Measurements from ENCODE around the gene LIMCH1.

DNA sequence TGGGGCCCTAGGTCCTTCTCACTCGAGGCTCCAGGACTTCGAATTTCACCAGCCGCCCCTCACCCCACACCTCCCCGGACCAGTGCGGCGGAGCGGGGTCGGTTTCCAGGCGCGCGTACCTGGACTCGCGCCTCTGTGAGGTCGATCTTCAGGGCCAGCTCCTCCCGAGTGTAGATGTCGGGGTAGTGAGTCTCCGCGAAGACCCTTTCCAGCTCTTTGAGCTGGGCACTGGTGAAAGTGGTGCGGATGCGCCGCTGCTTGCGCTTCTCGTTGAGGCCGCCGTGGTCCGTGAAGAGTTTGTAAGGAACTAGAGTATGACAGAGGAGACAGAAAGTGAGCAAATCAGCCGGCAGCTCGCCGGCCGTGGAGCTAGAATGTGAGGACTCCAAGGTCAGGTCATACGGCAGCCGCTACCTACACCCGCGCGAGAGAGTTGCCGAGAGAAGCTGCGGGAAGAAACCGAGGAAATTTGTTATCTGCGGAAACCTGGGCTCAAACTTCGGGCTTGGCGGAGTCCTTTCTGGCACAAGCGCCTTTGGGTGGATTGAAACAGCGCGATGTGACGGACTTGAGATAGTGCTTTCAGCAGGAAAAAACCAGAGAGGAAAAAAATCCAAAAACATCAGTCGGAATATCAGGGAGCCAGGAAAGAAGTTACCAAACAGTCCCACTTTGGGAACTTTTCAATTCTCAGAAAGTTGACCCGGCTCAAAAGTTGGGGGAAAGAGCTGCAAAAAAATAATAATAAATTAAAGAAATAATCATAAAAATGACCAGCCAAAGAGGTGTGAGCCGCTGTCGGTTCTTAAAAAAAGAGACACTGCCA, 209.5 kb downstream of the LIMCH1 start:
- TF ChIP-seq EP300 (IDR thresholded peaks at IDR 0.05; ENCODE audit: borderline replicate concordance in 1 of 2, low read depth in 1 of 2, low read length in 1 of 2) (no peak), RCOR1 (IDR thresholded peaks at IDR 0.05; ENCODE audit: low read length) (no peak), RXRA (IDR thresholded peaks at IDR 0.05; ENCODE audit: borderline replicate concordance, low read depth) (no peak)
- TF ChIP-seq, protein P1, sequence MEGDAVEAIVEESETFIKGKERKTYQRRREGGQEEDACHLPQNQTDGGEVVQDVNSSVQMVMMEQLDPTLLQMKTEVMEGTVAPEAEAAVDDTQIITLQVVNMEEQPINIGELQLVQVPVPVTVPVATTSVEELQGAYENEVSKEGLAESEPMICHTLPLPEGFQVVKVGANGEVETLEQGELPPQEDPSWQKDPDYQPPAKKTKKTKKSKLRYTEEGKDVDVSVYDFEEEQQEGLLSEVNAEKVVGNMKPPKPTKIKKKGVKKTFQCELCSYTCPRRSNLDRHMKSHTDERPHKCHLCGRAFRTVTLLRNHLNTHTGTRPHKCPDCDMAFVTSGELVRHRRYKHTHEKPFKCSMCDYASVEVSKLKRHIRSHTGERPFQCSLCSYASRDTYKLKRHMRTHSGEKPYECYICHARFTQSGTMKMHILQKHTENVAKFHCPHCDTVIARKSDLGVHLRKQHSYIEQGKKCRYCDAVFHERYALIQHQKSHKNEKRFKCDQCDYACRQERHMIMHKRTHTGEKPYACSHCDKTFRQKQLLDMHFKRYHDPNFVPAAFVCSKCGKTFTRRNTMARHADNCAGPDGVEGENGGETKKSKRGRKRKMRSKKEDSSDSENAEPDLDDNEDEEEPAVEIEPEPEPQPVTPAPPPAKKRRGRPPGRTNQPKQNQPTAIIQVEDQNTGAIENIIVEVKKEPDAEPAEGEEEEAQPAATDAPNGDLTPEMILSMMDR (IDR thresholded peaks at IDR 0.05), result no peak
- TF ChIP-seq, protein P2, sequence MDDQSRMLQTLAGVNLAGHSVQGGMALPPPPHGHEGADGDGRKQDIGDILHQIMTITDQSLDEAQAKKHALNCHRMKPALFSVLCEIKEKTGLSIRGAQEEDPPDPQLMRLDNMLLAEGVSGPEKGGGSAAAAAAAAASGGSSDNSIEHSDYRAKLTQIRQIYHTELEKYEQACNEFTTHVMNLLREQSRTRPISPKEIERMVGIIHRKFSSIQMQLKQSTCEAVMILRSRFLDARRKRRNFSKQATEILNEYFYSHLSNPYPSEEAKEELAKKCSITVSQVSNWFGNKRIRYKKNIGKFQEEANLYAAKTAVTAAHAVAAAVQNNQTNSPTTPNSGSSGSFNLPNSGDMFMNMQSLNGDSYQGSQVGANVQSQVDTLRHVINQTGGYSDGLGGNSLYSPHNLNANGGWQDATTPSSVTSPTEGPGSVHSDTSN (IDR thresholded peaks at IDR 0.05), result no peak
